ENCODE results near the gene NGFR.

Gene NGFR

GRCh38 chr17:49523196-49523595 is 28.1 kb downstream of the NGFR start:
- no peak for DNase-seq (ENCODE audit: low read depth, low spot score)
- Histone ChIP-seq H3K9ac (ENCODE audit: insufficient read length, low read depth) (no peak overlapping the region), H3K9me3 (ENCODE audit: insufficient read depth, low read length) (no peaks in the 10 kb centered on the region), H3K36me3 (ENCODE audit: insufficient read depth, insufficient read length, low read length) (no peaks in the 10 kb centered on the region), H3K27me3 (ENCODE audit: insufficient read depth, insufficient read length) (no peaks in the 10 kb centered on the region), H3K4me3 (ENCODE audit: insufficient read length, low read depth) (no peak overlapping the region), H3K4me1 (ENCODE audit: insufficient read depth, insufficient read length) (peaks cover 18% of the 10 kb centered on the region)
- TF ChIP-seq YY1 (IDR thresholded peaks at IDR 0.05; ENCODE audit: insufficient read depth, insufficient read length) = no peak
- TF ChIP-seq SUZ12 (IDR thresholded peaks at IDR 0.05; ENCODE audit: extremely low read depth, insufficient read depth, insufficient read length) = no peak
- no peak for TF ChIP-seq ZNF274 (IDR thresholded peaks at IDR 0.05; ENCODE audit: low read depth, low read length)

DNA sequence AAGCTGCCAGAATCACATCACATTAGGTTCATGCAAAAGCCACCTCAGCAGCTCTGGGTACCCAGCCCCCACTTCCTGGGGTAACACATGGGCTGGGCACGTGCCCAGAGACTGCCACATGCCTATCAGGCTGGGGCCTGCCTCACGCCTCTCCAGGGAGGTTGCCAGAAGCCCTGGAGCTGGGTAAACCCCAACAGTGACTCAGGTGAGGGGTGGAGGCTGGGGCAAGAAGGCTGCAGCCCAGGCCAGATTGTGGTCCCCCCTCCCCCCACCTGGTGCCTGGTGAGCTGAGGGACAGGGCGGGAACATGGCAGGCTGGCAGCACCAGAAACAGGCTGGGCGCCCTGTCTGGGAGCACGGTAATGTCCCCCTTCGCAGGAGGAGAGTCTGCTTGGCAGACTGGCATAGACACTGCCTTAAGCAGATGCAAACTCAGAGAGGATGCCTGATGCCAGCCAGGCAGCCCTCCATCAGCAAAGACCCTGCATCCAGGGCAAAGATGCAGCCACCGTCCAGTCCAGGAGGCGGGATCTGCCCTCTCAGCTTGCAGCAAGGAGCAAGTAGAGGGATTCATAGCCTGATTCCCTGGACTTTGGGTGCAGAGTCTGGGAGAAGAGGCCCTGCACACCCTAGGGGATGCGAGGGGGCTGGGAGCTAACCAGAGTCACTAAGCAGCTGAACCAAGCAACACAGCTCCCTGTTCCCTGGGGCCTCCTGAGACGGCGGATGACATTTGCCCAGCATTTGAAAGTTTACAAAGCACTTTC is 28.8 kb downstream of the NGFR start:
- Histone ChIP-seq H3K27me3 (ENCODE audit: insufficient read depth, insufficient read length) (no peaks in the 10 kb centered on the region), H3K9ac (ENCODE audit: insufficient read length, low read depth) (peak overlapping the region; percentile 23), H3K9me3 (ENCODE audit: insufficient read depth, low read length) (no peaks in the 10 kb centered on the region), H3K36me3 (ENCODE audit: insufficient read depth, insufficient read length, low read length) (no peaks in the 10 kb centered on the region), H3K4me1 (ENCODE audit: insufficient read depth, insufficient read length) (peaks cover 18% of the 10 kb centered on the region), H3K4me3 (ENCODE audit: insufficient read length, low read depth) (no peak overlapping the region)
- TF ChIP-seq YY1 (IDR thresholded peaks at IDR 0.05; ENCODE audit: insufficient read depth, insufficient read length) = no peak
- TF ChIP-seq SUZ12 (IDR thresholded peaks at IDR 0.05; ENCODE audit: extremely low read depth, insufficient read depth, insufficient read length) = no peak
- TF ChIP-seq ZNF274 (IDR thresholded peaks at IDR 0.05; ENCODE audit: low read depth, low read length) = no peak
- DNase-seq (ENCODE audit: low read depth, low spot score) = no peak

DNA sequence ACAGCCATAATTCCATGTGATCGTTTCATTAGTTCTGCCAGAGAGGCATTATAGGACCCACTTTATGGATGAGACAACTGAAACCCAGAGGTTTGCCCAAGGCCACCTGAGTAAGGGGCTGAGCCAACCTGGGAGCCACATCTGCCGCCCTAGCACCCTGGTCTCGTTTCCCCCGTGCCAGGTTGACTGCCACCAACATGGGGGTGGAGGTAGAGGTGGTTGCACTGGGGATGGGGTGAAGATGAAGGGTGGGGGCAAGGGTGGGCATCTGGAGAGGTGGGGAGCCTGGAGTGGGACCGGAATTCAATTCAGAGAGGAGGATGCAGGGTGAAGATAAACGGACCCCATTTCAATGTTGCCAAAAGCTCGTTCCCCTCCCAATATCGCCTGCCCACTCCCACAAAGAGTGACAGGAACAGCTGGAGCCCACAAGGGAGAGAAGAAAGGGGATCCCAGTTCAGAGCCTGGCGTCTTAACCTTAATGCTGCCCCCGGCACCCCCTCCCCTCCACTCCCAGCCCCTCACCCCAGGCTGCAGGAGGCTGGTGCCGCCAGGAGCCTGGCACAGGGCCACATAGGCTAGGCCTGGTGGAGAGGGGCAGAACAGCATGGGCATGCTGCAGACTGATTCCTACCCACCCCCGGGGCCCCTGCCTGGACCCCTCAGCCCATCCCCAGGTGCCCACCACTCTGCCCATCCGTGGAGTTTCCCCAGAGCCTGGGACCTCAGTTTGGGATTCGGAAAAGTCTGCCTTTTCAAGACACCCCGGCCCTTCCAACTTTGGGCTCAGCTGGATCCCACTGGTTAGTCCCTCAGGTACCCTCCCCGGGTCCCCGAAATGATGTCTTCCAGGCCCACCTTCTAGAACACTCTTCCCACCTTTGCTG is 29.6 kb downstream of the NGFR start:
- Histone ChIP-seq H3K36me3 (ENCODE audit: insufficient read depth, insufficient read length, low read length) (no peaks in the 10 kb centered on the region), H3K9ac (ENCODE audit: insufficient read length, low read depth) (peak overlapping the region; percentile 23), H3K27me3 (ENCODE audit: insufficient read depth, insufficient read length) (no peaks in the 10 kb centered on the region), H3K4me3 (ENCODE audit: insufficient read length, low read depth) (no peak overlapping the region), H3K9me3 (ENCODE audit: insufficient read depth, low read length) (no peaks in the 10 kb centered on the region), H3K4me1 (ENCODE audit: insufficient read depth, insufficient read length) (peaks cover 14% of the 10 kb centered on the region)
- no peak for DNase-seq (ENCODE audit: low read depth, low spot score)
- no peak for TF ChIP-seq YY1 (IDR thresholded peaks at IDR 0.05; ENCODE audit: insufficient read depth, insufficient read length)
- no peak for TF ChIP-seq ZNF274 (IDR thresholded peaks at IDR 0.05; ENCODE audit: low read depth, low read length)
- no peak for TF ChIP-seq SUZ12 (IDR thresholded peaks at IDR 0.05; ENCODE audit: extremely low read depth, insufficient read depth, insufficient read length)

DNA sequence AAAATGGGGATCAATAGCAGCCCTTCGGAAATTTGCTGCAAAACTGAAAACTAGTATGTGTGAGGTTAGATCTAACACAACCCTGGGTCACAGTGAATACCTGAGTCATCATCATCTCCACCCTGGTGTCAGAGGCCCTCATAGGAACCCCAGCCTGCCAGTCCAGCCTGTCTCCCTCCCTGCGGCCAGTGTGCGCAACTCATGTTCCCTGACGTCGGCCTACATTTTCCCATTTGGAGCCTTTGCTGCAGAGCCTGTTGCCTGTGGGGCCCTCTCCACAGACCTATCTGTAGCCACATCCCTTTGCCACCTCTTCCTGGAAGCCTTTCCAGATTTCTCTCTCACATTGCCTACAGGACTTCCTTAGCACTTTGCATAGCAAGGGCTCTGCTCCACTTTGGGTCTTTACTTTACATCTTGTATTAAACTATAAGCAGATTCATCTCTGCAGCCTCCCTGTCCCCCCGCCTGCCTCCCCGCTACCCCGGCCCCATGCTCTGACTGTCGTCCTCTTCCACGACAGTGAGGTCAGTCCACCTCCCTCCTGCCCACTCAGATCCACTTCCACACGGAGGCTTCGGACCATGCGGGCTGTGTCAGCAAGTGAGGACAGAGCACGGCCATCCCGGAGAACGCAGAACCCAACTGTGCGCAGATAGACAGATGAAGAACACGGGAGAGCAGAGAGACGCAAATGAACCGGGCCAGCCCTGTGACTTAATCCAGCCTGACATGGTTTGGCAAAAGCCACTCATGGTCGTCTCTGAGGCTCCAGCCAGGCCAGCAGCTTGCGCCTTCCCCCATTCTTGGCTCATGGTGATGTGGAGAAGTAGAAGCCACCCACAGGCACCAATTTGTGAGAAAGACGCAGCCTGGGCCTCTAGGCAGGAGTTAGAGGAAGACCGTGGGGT is 31.0 kb downstream of the NGFR start:
- Histone ChIP-seq H3K4me1 (ENCODE audit: insufficient read depth, insufficient read length) (peaks cover 13% of the 10 kb centered on the region), H3K9ac (ENCODE audit: insufficient read length, low read depth) (peak overlapping the region; percentile 27), H3K9me3 (ENCODE audit: insufficient read depth, low read length) (no peaks in the 10 kb centered on the region), H3K27me3 (ENCODE audit: insufficient read depth, insufficient read length) (no peaks in the 10 kb centered on the region), H3K36me3 (ENCODE audit: insufficient read depth, insufficient read length, low read length) (no peaks in the 10 kb centered on the region), H3K4me3 (ENCODE audit: insufficient read length, low read depth) (no peak overlapping the region)
- TF ChIP-seq YY1 (IDR thresholded peaks at IDR 0.05; ENCODE audit: insufficient read depth, insufficient read length) (no peak), SUZ12 (IDR thresholded peaks at IDR 0.05; ENCODE audit: extremely low read depth, insufficient read depth, insufficient read length) (no peak), ZNF274 (IDR thresholded peaks at IDR 0.05; ENCODE audit: low read depth, low read length) (no peak)
- no peak for DNase-seq (ENCODE audit: low read depth, low spot score)

GRCh38 chr17:49527927-49528651 is 33.0 kb downstream of the NGFR start:
- TF ChIP-seq ZNF274 (IDR thresholded peaks at IDR 0.05; ENCODE audit: low read depth, low read length) (no peak), SUZ12 (IDR thresholded peaks at IDR 0.05; ENCODE audit: extremely low read depth, insufficient read depth, insufficient read length) (no peak), YY1 (IDR thresholded peaks at IDR 0.05; ENCODE audit: insufficient read depth, insufficient read length) (no peak)
- no peak for DNase-seq (ENCODE audit: low read depth, low spot score)
- Histone ChIP-seq H3K4me3 (ENCODE audit: insufficient read length, low read depth) (no peak overlapping the region), H3K9ac (ENCODE audit: insufficient read length, low read depth) (no peak overlapping the region), H3K4me1 (ENCODE audit: insufficient read depth, insufficient read length) (peaks cover 13% of the 10 kb centered on the region), H3K27me3 (ENCODE audit: insufficient read depth, insufficient read length) (no peaks in the 10 kb centered on the region), H3K36me3 (ENCODE audit: insufficient read depth, insufficient read length, low read length) (no peaks in the 10 kb centered on the region), H3K9me3 (ENCODE audit: insufficient read depth, low read length) (no peaks in the 10 kb centered on the region)

DNA sequence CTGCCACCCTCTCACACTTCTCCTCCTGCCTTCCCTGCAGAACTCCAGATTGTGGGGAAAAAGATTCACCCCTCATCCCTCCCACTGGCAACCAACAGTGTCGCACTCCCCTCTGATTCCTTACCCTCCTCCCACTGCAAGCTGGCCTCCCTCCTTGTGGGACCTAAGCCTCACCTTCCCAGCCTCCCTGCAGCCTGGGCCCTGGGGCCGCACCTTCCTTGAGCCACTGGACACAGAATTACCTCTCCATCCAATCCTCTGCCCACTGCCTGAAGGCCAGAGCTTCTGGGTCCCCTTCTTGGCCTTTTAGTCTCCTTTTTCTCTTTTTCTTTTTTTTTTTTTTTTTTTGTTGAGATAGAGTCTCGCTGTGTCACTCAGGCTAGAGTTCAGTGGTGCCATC is 33.9 kb downstream of the NGFR start:
- Histone ChIP-seq H3K27me3 (ENCODE audit: insufficient read depth, insufficient read length) (no peaks in the 10 kb centered on the region), H3K36me3 (ENCODE audit: insufficient read depth, insufficient read length, low read length) (no peaks in the 10 kb centered on the region), H3K9me3 (ENCODE audit: insufficient read depth, low read length) (no peaks in the 10 kb centered on the region), H3K9ac (ENCODE audit: insufficient read length, low read depth) (peak overlapping the region; percentile 17), H3K4me3 (ENCODE audit: insufficient read length, low read depth) (no peak overlapping the region), H3K4me1 (ENCODE audit: insufficient read depth, insufficient read length) (peaks cover 11% of the 10 kb centered on the region)
- no peak for DNase-seq (ENCODE audit: low read depth, low spot score)
- no peak for TF ChIP-seq YY1 (IDR thresholded peaks at IDR 0.05; ENCODE audit: insufficient read depth, insufficient read length)
- TF ChIP-seq SUZ12 (IDR thresholded peaks at IDR 0.05; ENCODE audit: extremely low read depth, insufficient read depth, insufficient read length) = no peak
- no peak for TF ChIP-seq ZNF274 (IDR thresholded peaks at IDR 0.05; ENCODE audit: low read depth, low read length)

Data from NT2/D1 (cell line).